ENCODE results near the gene GABBR1. TPM values are rescaled to one million over a fixed set of nuclear protein-coding genes. Genes with fewer than 3 reads are reported as not detected.

Gene GABBR1
- total RNA-seq, 1 donor from 2014 or later = 6.3 TPM

GRCh38 chr6:29610540-29610939, 22.4 kb downstream of the GABBR1 start:
- H3K4me3 ChIP-seq (ENCODE audit: low read depth, low read length) = no peak overlapping the region
- no peak for FAIRE-seq
- no peak for DNase-seq (ENCODE audit: low read depth)
- no peaks in the 10 kb centered on the region for H3K27me3 ChIP-seq (ENCODE audit: control insufficient read depth, insufficient read depth, low read length)
- TF ChIP-seq CTCF (IDR thresholded peaks at IDR 0.05; ENCODE audit: insufficient read depth, low read length, severe bottlenecking) = no peak
- H3K36me3 ChIP-seq (ENCODE audit: control insufficient read depth, insufficient read depth, low read length) = peaks cover 16% of the 10 kb centered on the region

- DNase-seq (ENCODE audit: low read depth) (no peak), FAIRE-seq (peak; percentile 50)
- TF ChIP-seq CTCF (IDR thresholded peaks at IDR 0.05; ENCODE audit: insufficient read depth, low read length, severe bottlenecking) = no peak
- no peak overlapping the region for H3K4me3 ChIP-seq (ENCODE audit: low read depth, low read length)
- H3K36me3 ChIP-seq (ENCODE audit: control insufficient read depth, insufficient read depth, low read length) = peaks cover 12% of the 10 kb centered on the region
- H3K27me3 ChIP-seq (ENCODE audit: control insufficient read depth, insufficient read depth, low read length) = no peaks in the 10 kb centered on the region
Measured at GRCh38 chr6:29608131-29608530, 24.9 kb downstream of the GABBR1 start.

GRCh38 chr6:29603930-29604329, 29.1 kb downstream of the GABBR1 start:
- Histone ChIP-seq H3K27me3 (ENCODE audit: control insufficient read depth, insufficient read depth, low read length) (no peaks in the 10 kb centered on the region), H3K4me3 (ENCODE audit: low read depth, low read length) (no peak overlapping the region), H3K36me3 (ENCODE audit: control insufficient read depth, insufficient read depth, low read length) (peaks cover 6% of the 10 kb centered on the region)
- TF ChIP-seq CTCF (IDR thresholded peaks at IDR 0.05; ENCODE audit: insufficient read depth, low read length, severe bottlenecking) = no peak
- no peak for FAIRE-seq
- no peak for DNase-seq (ENCODE audit: low read depth)

GRCh38 chr6:29603456-29603855, 29.5 kb downstream of the GABBR1 start:
- Histone ChIP-seq H3K27me3 (ENCODE audit: control insufficient read depth, insufficient read depth, low read length) (no peaks in the 10 kb centered on the region), H3K36me3 (ENCODE audit: control insufficient read depth, insufficient read depth, low read length) (peaks cover 4% of the 10 kb centered on the region), H3K4me3 (ENCODE audit: low read depth, low read length) (no peak overlapping the region)
- DNase-seq (ENCODE audit: low read depth) (no peak), FAIRE-seq (no peak)
- TF ChIP-seq CTCF (IDR thresholded peaks at IDR 0.05; ENCODE audit: insufficient read depth, low read length, severe bottlenecking) = no peak

GRCh38 chr6:29602564-29603361, 30.2 kb downstream of the GABBR1 start:
- Histone ChIP-seq H3K36me3 (ENCODE audit: control insufficient read depth, insufficient read depth, low read length) (peaks cover 4% of the 10 kb centered on the region), H3K27me3 (ENCODE audit: control insufficient read depth, insufficient read depth, low read length) (no peaks in the 10 kb centered on the region), H3K4me3 (ENCODE audit: low read depth, low read length) (no peak overlapping the region)
- TF ChIP-seq CTCF (IDR thresholded peaks at IDR 0.05; ENCODE audit: insufficient read depth, low read length, severe bottlenecking) = no peak
- peak; percentile 43 for FAIRE-seq
- no peak for DNase-seq (ENCODE audit: low read depth)
